ENCODE measurements around the gene EID3.

- TF ChIP-seq CEBPB (IDR thresholded peaks at IDR 0.05; ENCODE audit: borderline replicate concordance in 1 of 2, low read depth in 2 of 2, low read length in 2 of 2) (no peak), ZNF274 (IDR thresholded peaks at IDR 0.05; ENCODE audit: insufficient read depth, insufficient read length) (no peak), BHLHE40 (IDR thresholded peaks at IDR 0.05; ENCODE audit: borderline replicate concordance in 1 of 2, low read depth in 2 of 2, low read length in 1 of 2) (no peak)
Measured at GRCh38 chr12:104273503-104273902, 30.0 kb upstream of the EID3 start.

Data from GM12878 (cell line).